HG03039 (cell line): ENCODE results near the gene C1QTNF1.

Source experiments
- ATAC-seq: cut with Tn5 transposase; IDR thresholded peaks from one replicate; pipeline ENCODE4 v1.9.1; 2021; ENCODE audit warnings: mild to moderate bottlenecking, moderate library complexity; ENCODE audit not compliant: unreplicated experiment

Gene C1QTNF1, protein sequence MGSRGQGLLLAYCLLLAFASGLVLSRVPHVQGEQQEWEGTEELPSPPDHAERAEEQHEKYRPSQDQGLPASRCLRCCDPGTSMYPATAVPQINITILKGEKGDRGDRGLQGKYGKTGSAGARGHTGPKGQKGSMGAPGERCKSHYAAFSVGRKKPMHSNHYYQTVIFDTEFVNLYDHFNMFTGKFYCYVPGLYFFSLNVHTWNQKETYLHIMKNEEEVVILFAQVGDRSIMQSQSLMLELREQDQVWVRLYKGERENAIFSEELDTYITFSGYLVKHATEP

DNA sequence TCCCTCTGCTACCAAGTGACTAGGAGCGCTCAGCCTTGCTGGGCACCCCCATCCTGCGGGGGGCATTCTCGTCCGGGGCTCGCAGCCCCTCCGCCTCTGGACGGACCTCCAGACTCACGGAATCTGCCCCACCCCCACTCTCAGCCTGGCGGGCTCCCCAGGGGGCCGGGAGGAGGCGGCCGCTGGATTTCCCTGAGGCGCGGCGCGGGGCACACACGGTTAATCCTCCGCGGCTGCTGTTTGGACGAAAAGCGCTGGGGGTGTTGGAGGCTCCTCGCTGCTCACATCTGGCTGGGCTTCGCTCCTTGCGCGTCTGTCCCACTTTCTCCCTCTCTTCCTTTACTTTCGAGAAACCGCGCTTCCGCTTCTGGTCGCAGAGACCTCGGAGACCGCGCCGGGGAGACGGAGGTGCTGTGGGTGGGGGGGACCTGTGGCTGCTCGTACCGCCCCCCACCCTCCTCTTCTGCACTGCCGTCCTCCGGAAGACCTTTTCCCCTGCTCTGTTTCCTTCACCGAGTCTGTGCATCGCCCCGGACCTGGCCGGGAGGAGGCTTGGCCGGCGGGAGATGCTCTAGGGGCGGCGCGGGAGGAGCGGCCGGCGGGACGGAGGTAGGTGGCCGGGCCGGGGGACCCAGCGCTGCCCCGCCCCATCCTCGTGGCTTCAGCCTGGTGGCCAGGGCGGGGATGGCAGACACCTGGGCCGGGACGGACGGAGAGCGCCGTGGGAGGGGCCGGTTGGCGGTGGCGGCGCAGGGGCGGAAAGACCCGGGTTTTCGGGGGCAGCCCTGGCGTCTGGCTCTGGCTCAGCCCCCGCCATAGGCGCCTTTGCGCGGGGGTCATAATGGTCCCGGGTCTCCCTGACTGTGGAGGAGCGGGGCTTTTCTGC is at the start of gene C1QTNF1:
TSS of gene C1QTNF1 (plus strand) at position 284 of the 886 bp plus-strand sequence. CDS start 19,800 bp downstream, outside the sequence.
- ATAC-seq, result no peak

DNA sequence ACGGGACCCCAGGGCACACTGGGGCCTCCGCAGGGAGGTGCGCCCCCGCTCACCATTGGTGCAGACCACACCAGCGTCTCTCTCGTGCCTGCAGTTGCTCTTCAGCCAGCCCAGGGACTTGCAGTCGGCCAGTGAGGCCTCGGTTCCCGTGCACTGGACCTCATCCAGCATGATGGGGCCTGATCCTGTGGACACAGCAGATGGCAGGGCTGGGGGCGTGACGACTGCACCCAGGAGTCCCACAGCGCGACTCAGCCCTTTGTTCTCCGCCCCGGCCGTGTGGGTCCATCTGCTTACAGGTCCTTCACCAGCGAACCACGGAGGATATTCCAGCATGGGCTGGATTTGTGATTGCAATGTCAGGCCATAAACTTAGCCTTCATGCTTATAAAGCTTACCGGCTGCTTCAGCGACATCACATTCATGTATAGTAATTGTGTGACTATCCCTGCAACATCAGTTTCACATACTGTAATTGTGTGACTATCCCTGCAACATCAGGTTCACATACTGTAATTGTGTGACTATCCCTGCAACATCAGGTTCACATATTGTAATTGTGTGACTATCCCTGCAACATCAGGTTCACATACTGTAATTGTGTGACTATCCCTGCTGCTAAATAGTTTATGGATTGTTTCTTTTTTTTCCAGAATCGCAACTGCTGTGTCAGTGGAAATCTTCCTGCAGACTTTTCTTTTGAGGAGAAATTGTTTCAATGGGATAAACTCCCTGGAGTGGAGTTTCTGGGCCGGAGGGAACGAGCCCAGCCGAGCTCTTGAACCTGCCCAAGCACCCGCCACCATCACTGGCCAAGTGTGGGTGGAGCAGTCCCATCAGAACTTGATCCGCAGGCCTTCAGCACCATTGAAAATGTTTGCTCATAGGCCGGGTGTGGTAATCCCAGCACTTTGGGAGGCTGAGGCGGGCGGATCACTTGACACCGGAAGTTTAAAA is 49.1 kb upstream of the C1QTNF1 start:
- no peak for ATAC-seq

DNA sequence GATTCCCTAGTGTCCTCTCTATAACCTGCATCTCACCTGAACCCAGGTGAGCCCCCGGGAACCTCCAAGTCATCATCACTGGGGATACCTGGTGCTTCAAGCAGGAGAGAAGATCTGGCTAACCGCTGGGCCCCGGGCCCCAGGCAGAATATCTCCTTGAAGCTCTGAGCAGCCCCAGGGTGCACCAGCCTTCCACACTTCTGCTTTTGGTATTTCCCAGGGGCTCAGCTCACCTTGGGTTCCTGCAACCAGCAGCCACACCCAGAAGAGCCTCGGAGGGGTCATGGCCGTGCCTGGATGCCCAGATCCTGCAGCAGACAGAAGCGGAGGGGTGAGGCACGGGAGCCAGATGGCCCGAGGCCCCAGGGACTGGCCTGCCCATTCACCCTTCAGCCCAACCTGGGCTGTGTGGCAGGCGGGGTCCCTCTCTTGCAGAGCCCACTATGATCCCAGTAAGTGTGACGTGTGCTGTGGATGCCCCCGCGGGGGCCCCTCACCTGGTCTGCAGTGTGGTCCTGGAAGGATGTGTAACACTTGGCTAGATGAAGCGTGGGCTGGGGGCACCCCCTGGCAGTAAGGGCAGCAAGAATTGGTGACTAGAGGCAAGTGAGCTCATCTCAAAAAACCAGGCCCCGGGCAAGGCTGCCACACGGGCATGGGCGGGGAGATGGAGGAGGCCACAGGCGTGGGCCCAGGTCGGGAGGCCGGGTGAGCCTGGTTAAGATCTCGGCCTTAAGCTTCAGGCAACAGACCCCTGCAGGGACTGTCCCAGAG is 46.9 kb upstream of the C1QTNF1 start:
- no peak for ATAC-seq

DNA sequence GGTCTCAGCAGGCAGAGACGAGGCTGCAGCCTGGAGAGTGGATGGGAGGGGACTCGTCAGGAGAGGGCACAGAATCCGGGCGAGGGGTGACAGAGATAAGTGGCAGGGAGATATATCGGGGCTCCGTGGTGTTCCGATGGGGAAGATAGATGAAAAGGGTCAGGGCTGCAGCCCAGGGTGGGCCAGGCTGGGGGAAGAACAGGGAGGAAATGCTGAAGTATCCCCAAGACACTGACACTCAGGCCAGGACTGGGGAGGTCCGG is 46.4 kb upstream of the C1QTNF1 start:
- no peak for ATAC-seq

DNA sequence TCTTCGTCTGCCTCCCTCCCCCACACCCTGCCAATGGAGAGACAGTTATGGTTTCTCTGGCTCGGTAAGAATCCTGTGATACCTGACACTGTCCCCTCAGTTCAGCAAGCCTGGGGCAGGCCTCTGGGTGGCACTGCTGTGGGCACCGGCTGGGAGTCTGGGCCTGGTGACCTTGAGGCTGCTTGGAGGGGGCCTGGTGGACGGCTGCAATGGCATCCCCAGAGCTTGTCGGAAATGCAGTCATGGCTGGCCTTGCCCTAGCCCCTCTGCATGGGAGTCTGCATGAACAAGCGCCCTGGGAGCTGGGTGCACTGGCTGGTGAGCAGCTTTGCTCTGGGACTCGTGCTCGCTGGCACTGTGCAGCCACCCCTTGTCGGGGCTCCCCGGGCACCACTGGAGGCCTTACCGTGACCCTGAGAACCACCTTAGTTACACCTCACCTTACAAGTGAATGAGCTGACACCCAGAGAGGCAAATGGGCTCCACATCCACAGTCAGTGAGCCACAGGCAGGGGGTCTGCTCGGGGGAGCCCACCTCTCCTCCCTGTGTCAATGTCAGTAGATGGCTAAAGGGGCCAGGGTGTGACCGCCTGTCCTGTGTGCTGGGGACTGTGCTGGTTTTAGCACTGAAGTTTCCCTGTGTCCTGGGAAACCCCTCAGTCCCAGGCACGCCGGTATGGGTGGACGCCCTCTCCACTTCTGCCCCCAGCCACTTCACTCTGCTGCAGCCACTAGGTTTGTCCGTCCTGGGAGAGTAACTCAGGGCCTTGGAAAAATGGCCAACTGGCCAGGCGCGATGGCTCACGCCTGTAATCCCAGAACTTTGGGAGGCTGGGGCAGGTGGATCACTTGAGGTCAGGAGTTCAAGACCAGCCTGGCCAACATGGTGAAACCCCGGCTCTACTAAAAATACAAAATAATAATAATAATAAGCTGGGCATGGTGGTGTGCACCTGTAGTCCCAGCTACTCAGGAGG is 45.7 kb upstream of the C1QTNF1 start:
- no peak for ATAC-seq

DNA sequence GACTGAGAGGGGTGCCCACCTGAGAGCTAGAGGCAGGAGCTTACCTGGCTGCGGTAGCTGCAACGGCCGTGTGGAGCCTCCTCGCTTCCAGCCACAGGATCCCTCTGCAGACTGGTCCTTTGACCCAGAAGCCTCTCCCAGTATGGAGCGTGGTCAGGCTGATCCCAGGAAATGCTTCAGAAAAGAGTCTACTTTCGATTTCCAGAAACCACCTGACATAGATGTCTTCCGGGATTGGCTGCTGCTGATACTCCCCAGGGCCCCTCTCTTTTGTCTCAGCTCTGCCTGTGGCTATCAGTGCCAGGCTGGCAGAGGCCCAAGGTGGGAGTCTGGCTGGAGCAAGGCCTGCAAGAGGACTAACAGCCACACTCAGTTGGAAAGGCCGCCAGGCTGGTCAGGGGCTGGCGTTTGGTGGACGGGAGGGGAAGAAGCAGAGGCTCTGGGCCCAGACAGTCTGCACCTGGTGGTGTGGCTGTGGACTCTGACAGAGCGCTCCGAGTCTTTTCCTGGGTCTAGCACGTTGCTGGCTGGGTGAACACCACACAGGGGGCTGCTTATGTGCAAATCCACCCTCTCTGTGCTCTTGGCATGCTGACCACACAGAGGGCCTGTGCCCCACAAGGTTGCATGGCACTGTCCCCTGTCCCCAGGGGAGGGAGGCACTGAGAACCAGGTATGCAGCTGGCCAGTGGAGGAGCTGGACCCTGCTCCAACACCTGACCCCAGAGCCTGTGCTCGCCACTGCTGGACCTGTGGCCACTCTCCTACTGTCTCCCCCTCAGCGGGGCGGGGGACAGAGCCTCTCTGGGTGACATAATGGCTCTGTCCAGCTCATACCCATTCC is 44.0 kb upstream of the C1QTNF1 start, which contains the start of gene LGALS3BP:
TSS of gene LGALS3BP (minus strand) at position 144 of the 844 bp plus-strand sequence. CDS start 2,732 bp downstream, outside the sequence.
- no peak for ATAC-seq

DNA sequence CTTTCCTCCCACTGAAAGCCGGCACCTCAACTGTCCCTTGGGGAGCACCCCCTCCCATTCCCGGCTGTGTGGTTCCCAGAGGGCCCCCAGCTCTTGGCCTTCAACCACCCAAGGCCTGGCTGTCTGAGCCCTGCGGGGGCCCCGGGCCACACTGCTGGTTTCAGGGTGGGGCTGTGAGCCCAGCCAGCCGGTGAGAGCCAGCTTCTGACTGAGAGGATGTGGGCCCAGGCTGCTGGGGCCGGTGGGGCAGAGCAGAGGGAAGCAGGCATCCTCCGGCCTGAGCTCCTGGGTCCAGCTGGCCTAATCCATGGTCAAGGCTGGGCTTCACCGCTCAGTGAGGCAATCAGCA is 43.4 kb upstream of the C1QTNF1 start:
- no peak for ATAC-seq

DNA sequence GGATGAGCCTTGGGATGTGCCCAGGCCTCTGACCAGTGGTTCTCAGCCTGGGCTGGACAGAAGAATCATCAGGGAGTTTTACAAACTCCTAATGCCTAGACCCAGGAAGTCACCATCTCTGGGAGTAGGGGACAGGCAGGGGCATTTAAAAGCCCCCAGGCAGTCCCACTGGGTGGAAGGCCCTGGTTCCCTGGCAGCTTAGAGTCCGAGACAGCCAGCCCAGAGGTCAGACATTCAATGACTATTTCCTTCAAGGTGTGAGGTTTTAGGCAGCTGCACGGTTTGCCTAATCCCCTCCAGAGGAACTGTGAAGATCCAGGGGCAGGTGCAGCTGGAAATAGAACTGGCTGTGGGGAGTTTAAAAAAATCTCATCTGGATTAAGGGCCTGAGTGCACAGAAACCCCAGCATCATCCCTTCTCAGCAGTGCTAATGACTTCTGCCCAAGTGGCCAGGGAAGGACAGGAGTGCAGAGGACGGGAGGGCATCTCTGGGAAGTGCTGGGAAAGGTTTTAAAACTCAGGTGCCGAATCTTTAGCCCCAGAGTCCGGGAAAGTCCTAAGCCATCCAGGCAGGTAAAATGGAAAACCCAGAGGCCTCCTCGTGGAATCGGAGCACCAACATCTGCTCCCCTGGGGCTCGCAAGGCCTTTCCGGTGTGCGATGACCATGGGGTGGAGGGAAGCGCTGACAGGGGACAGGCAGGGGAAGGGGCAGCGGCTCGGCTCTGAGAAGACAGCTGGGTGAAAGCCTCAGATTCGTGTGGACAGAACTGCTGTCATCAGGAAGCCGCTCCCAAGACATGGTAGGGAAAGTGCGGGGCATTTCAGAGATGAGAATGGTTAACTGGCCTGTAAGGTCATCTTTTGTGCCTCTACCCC is 42.7 kb upstream of the C1QTNF1 start:
- no peak for ATAC-seq

DNA sequence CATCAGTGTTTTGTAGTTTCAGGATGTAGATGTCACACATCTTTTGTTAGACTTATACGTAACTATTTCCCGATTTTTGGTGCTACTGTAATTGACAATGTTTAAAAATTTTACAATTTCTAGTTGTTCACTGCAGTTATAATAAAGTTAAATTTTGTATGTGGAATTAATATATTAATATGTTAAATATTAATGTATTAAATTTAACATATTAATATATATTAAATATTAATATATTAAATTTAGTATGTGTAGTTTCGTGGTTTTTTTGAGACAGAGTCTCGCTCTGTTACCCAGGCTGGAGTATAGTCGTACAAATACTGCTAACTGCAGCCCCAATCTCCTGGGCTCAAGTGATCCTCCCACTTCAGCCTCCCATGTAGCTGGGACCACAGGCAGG is 38.6 kb upstream of the C1QTNF1 start:
- ATAC-seq, result no peak

DNA sequence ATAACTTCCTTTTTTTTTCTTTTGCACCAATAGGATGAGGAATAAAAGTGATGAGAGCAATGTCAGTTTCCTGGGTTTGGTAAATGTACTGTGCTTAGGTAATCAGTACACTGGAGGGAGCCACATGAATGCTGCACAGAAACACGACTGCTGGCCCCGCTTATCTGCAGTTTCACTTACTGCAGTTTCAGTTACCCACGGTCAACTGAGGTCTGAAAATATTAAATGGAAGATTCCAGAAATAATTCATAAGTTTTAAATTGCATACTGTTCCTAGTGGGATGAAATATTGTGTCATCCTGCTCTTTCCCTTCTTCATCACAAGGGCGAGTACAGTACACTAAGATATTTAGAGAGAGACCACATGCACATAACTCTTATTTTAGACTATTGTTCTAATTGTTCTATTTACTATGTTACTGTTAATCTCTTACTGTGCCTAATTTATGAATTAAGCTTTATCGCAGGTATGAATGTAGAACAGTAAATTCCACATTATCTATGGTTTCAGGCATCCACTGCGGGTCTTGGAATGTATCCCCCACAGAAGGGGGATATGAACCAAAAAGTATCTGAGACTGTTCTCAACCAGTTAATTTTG is 37.8 kb upstream of the C1QTNF1 start:
- ATAC-seq, result no peak

DNA sequence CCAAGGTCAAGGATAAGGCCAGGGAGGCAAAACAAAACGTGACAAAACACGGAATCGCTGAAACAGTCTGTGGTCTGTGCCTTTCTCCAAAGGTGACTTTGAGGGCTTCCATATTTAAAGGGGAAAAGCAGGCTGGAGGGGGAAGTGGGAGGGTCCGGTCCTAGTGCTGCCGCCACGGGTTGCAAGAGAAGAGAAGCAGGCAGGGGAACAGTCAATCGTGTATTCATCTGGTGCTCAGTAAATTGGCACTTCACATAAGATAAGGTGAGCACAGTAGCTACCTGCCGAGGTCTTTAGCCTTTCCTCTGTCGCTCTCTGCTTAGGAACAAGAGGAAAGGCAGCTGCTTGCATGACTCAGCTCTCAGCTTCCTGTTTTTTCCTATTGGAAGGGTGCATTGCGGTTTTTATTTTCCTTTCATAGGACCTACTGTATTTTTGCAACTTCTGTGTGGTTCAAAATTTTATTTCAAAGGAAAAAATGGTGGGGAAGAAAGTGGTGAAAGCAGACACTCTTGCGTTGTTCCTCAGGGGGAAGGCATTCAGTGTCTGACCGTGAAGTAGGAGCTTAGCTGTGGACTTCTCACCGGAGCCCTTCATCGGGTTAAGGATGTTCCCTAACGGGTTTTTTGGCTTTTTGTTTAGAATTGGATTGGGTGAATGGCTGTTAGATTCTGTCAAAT is 37.2 kb upstream of the C1QTNF1 start:
- ATAC-seq, result no peak

DNA sequence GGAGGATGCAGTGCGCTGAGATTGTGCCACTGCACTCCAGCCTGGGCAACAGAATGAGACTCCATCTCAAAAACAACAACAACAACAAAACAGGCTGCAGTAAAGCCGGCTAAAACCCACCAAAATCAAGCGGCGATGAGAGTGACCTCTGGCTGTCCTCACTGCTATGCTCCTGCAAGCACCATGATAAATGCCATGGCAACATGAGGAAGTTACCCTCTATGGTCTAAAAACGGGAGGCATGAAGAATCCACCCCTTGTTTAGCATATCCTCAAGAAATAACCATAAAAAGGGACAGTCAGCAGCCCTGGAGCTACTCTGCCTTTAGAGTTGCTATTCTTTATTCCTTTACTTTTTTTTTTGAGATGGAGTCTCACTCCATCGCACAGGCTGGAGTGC is 35.8 kb upstream of the C1QTNF1 start:
- ATAC-seq, result no peak

DNA sequence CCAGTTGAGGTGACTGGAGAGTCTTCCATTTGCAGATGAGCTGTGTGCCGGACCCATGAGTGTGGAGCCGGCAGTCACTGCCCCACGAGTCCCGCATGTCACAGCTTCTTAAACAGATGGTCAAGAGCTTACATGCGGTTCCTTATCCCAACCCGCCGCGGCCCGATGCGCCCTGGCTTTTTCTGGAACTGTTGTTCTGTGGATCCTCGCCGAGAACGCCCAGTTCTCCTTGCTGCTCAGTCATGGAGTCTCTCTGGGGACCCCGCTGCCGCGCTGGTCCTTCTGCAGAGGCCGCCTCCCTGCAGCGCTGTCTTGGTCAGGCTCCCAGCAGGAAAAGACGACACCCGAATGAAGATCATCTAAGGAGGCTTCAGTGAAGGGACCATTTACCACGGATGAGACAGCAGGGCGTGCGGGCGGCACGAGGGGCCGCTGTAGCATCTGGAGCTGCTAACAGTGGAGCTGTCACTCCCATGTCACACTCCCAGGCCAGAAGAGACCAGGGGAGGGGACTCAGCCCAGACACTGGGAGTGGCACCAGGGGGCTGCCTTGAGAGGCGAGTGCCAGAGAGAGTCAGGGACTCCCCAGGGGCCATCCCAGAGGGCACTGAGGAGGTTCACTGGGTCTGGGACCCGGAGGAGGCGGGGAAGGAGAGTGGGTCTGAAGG is 33.5 kb upstream of the C1QTNF1 start:
- ATAC-seq, result no peak

DNA sequence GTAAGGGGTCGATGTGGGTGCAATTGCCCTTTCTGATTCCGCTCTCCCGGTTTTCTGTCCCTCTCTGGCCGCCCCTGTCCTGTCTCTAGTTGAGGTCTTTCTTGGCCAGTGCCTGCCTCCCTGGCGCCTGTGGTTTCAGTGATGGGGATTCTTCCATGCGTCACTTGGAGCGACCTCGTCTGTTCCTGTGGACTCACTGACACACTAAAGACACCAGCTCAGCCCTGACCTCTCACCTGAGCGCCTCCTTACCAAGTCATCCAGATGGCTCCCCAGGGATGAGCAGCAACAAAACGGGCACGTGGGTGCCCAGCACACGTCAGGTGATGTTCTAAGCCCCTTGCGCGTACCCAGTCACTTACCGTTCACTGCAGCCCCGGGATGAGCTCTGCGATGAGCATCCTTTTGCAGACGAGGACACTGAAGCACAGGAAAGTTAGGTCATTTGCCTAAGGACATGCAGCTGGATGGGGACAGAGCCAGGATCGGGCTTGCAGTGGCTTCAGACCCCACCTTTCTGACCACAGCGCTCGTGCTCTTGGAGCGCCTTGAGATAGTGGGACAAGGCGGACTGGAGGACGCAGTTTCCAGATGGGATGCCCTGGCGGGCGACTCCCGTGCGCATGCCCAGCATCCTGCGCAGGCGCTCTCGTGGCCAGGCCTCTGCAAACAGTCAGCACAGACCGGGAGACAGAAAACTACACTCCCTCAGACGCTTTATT is 32.8 kb upstream of the C1QTNF1 start:
- ATAC-seq, result no peak

DNA sequence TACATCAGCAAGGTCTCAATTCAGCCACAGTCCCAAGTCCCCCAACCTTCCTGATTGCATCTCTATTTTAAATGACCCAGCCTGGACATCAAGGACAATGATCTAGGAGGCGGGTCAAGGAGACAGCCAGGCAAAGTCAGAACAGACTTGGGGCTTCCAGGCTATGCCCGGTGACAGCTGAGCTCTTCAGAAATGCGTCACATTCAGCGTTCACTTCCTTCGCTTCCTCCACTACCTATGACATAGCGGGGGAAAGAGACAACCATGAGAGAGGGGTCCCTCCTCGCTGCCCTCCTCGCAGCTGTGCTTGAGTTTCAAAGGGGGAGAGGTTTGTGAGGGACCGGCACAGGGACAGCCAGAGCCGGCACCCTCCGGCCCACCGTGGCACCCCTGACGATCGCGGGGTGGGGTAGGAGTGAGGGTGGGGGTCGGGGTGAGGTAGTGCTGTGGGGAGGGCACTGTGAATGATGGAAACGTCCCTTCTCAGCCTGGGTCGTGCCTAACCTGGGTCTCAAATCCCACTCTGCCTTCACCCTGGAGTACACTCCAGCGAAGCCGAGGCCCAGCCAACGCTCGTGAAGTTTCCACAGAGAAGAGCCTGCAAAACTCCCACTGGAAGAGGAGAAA is 31.9 kb upstream of the C1QTNF1 start:
- ATAC-seq, result no peak
